Activated CD4-positive, alpha-beta T cell treated with anti-CD3 and anti-CD28 coated beads, Interleukin-2, amount 10 ng/mL, durations not matched to agents 24 days and 14 days (primary cell): ENCODE data around the gene MIA3. TPM values are rescaled to one million over a fixed set of nuclear protein-coding genes. Genes with fewer than 3 reads are reported as not detected.
A peak's percentile ranks its signal among the peaks of the same experiment; 100 is the strongest.

ENCODE experiments used
- DNase-seq: peaks from one replicate; pipeline ENCODE4 v3.0.0; 2022
- H3K27ac Mint-ChIP-seq: one replicate; pipeline ENCODE4 v1.8.0; 2022; ENCODE audit warnings: mild to moderate bottlenecking, mixed read lengths
- H3K27me3 Mint-ChIP-seq: one replicate; pipeline ENCODE4 v1.8.0; 2022; ENCODE audit warnings: mixed read lengths
- H3K36me3 Mint-ChIP-seq: one replicate; pipeline ENCODE4 v1.8.0; 2022; ENCODE audit warnings: low read depth, mild to moderate bottlenecking, mixed read lengths
- H3K4me1 Mint-ChIP-seq: one replicate; pipeline ENCODE4 v1.8.0; 2021; ENCODE audit warnings: mixed read lengths
- H3K4me3 Mint-ChIP-seq: one replicate; pipeline ENCODE4 v1.8.0; 2022; ENCODE audit warnings: mild to moderate bottlenecking, moderate library complexity, mixed read lengths
- H3K9me3 Mint-ChIP-seq: one replicate; pipeline ENCODE4 v1.8.0; 2021; ENCODE audit warnings: mixed read lengths
- intact Hi-C: fragments of 100-400 bp; cut with micrococcal nuclease; formaldehyde crosslinking; loops from one replicate; pipeline ENCODE4 v1.15.1; 2023
- total RNA-seq: library from RNA; stranded (reverse); gene quantifications from 2 replicates; pipeline ENCODE4 v1.2.3, GENCODE V29; 2022

The MIA3 gene
- total RNA-seq, 1 donor from 2014 or later: 44.2 TPM

DNA sequence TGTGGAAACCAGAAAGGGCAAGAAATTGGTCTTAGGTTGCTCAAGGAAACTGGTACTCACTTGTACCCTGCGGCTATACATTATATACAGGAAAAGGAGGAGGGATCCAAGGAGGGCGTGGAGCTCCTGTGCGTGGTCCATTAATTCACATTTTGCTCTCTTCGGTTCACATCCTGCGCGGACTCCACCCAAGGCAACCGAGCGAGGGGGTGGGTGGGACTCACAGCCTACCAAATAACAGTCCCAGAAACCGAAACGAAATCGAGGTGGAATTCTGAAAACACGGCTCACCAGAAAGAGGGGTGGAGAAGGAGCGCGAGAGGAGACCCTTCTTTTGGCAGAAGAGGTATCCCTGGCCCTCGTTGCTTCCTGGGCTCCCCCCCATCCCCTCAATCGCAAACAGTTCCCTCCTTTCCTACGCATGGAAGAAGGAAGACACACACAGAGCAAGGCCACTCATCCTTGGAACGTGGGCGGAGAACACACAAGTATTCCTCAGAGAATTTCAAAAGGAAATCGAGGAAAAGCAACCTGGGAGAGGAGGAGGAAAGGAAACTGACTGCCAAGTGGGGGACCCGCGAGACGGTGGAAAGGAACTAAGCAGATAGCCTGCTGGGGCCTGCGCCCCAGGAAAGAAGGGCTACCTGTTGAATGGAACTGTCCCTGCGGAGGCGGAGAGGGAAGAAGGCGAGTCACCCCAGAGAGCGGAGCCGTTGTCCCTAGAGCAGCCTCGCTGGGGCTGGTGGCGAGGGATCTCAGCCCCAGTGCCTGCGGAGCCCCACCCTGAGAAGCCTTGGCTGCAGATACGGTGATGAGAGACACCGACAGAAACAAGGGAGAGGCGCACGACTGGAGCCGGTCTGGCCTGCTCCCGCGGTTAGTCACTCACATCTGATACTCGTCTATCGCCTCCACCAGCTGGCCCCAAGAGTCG is 93.7 kb downstream of the MIA3 start:
- Mint-ChIP-seq H3K27me3 (no peaks in the 10 kb centered on the region), H3K27ac (peak overlapping the region; percentile 94), H3K4me1 (peaks cover 39% of the 10 kb centered on the region), H3K4me3 (peak overlapping the region; percentile 99), H3K36me3 (peaks cover 32% of the 10 kb centered on the region), H3K9me3 (no peaks in the 10 kb centered on the region)
- peak; percentile 92 for DNase-seq
- intact Hi-C loops: loop anchor here (1.0 to 10.0 kb wide), 8 partner anchors 59 to 1136 kb away; partner anchors contain the start of genes CAPN2, TAF1A and TP53BP2

DNA sequence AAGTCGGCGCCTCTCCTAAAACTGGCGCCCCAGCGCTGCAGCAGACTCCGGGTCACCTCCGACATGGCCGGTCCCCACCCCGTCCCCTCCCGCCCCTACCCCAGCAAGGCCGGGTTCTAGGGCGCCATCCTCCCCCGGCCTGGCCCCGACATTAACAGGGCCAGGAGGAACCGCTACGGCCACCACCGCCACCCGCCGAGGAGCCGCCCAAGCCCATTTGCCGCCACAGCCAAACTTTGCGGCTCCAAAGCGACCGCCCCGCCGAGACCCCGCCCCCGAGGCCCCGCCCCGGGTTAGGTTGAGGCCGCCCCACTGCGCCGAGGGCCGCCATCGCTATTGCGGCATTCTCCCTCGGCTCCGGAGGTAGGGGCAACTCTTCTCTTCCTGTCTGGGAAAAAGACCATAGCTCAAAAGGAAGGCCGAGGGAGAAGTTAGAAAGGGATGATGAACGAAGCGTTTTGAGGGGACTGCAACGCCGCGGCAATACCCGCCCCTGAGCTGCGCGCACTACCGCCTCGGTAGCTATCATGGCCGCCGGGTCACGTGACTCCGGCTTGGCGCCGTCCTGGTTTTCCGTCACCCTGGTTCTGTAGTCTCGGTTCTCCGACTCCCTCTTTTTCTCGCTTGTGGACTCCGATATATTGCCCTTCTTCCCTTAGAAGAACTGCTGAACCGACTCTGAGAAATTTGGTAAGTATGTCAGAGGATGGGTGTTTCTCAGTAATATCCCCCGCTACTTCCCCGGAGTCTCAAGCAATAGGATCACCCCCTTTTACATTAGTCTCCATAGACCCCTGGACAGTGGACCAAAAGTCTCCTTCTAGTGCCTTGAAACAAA is 94.6 kb downstream of the MIA3 start, which contains the start of the genes AIDA and BROX:
AIDA (minus strand) TSS at position 239 of the 838 bp plus-strand sequence; CDS start at position 65, 174 bp downstream.
BROX (plus strand) TSS at position 312 of the 838 bp plus-strand sequence. CDS start 3,136 bp downstream, outside the sequence.
- H3K4me1 Mint-ChIP-seq: peaks cover 37% of the 10 kb centered on the region
- H3K9me3 Mint-ChIP-seq: no peaks in the 10 kb centered on the region
- H3K27me3 Mint-ChIP-seq: no peaks in the 10 kb centered on the region
- peak within 1 kb of the TSS; percentile 94 for H3K27ac Mint-ChIP-seq
- intact Hi-C loops: loop anchor here (1.0 to 10.0 kb wide), 8 partner anchors 60 to 1135 kb away; partner anchors contain the start of genes CAPN2, TAF1A and TP53BP2
- peak within 1 kb of the TSS; percentile 99 for H3K4me3 Mint-ChIP-seq
- peaks cover 33% of the 10 kb centered on the region for H3K36me3 Mint-ChIP-seq
- peak; percentile 99 for DNase-seq

DNA sequence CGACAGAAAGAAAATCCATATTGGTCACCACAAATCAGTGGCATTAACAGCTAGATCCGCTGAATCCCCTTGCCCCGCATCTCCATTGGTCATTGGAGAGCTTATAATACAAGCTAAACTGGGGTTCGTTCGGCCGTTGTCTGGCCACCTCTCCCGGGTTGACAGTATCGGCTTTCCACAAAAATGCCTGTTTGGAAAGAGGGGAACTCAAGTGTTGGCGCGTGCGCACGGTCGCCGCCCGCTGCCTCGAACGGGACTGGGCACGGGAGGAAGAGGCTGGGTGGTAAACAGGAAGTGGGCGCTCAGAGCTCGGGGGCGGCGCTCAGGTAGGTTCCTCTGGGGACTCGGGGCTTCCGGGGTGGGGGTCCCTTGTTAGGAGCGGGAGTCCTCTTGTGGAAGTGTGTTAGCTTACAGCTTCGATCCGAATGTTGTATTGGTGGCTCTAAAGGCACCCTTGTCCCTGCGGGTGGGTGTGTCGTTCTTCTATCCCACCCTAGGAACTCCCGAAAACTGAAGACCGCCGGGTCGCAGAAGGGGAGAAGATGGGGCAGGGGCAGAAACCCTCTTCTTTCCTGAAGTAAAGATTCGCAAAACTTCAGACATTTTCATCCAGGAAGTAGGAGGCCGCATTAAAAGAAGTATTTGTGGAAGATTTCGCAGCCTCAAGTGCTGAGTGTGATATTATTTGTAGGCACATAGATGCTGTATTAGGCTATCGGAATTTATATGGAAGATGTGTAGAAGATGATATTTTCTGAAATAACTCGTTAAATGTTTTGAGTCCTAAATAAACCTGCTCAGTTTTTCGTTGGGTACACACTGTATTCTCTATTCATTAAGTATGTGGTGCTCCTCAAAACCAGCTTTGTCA is 95.4 kb downstream of the MIA3 start:
- Mint-ChIP-seq H3K36me3 (peaks cover 35% of the 10 kb centered on the region), H3K4me3 (peak overlapping the region; percentile 99), H3K27me3 (no peaks in the 10 kb centered on the region), H3K4me1 (peaks cover 39% of the 10 kb centered on the region), H3K27ac (peak overlapping the region; percentile 94), H3K9me3 (no peaks in the 10 kb centered on the region)
- DNase-seq: peak; percentile 96
- intact Hi-C loops: loop anchor here (2.0 to 10.0 kb wide), 5 partner anchors 61 to 1134 kb away; partner anchors contain the start of genes CAPN2 and TP53BP2

DNA sequence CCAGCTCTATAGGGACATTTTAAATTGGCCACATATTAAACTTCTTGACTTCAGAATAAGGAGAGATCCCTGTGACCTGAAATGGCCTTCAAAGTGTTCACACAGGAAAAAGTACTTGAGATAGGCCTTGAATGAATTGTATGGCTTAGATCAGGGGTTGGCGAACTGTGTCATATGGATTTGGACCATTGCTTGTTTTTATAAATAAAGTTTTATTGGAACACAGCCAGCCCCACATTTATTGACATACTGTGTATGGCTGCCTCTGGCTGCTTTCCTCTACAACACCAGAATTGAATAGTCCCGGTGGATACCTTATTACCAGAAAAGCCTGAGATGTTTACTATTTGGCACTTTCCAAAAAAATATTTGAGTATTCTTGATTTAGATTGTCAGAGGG is 98.5 kb downstream of the MIA3 start:
- intact Hi-C loops: loop anchor here (10.0 kb wide), 1 partner anchor 998 kb away; the partner anchor contains the start of gene CAPN2
- no peaks in the 10 kb centered on the region for H3K27me3 Mint-ChIP-seq
- H3K36me3 Mint-ChIP-seq: peaks cover 41% of the 10 kb centered on the region
- DNase-seq: no peak
- no peak overlapping the region for H3K4me3 Mint-ChIP-seq
- H3K27ac Mint-ChIP-seq: no peak overlapping the region
- H3K4me1 Mint-ChIP-seq: peaks cover 26% of the 10 kb centered on the region
- H3K9me3 Mint-ChIP-seq: no peaks in the 10 kb centered on the region

Other genes starting within 250 kb of the MIA3 start
- 0.19 and 0.82 TPM in 2 replicates for gene HHIPL2, start 70.0 kb upstream of the MIA3 start, total RNA-seq
- gene TAF1A, start 28.2 kb upstream of the MIA3 start, total RNA-seq: 23.1 and 24.4 TPM in 2 replicates
- 38.1 and 40.5 TPM in 2 replicates for gene AIDA, start 94.4 kb downstream of the MIA3 start, total RNA-seq
- gene BROX, start 94.5 kb downstream of the MIA3 start, total RNA-seq: 35.4 and 36.4 TPM in 2 replicates
- gene FAM177B, start 119.1 kb downstream of the MIA3 start, total RNA-seq: 0.47 TPM in 1 of 2 replicates, not detected in the other
- gene DISP1, start 196.9 kb downstream of the MIA3 start, total RNA-seq: 1.3 and 2.0 TPM in 2 replicates